Upper lobe of right lung (tissue), 1 donor: Measurements from ENCODE around the gene CCDC9. TPM values are rescaled to one million over a fixed set of nuclear protein-coding genes. Genes with fewer than 3 reads are reported as not detected.
A peak's percentile ranks its signal among the peaks of the same experiment; 100 is the strongest.

Source experiments
- ATAC-seq: fragments of 200-7000 bp; cut with Tn5 transposase; one replicate; pipeline ENCODE4 v1.9.1; 2020; ENCODE audit warnings: mild to moderate bottlenecking, moderate library complexity
- DNase-seq: peaks from one replicate; pipeline ENCODE4 v3.0.0-alpha.2; 2020
- H3K27ac ChIP-seq: fragments of 200-600 bp; one replicate; pipeline ENCODE4 v1.8.0; 2022
- H3K27me3 ChIP-seq: fragments of 200-600 bp; one replicate; pipeline ENCODE4 v1.8.0; 2022; ENCODE audit warnings: mild to moderate bottlenecking
- H3K36me3 ChIP-seq: fragments of 200-600 bp; one replicate; pipeline ENCODE4 v1.8.0; 2022
- H3K4me1 ChIP-seq: fragments of 200-600 bp; one replicate; pipeline ENCODE4 v1.8.0; 2022
- H3K4me3 ChIP-seq: fragments of 200-600 bp; one replicate; pipeline ENCODE4 v1.8.0; 2022; ENCODE audit warnings: mild to moderate bottlenecking
- H3K9me3 ChIP-seq: fragments of 200-600 bp; one replicate; pipeline ENCODE4 v1.8.0; 2022
- CTCF ChIP-seq: fragments of 200-600 bp; IDR thresholded peaks from one replicate; pipeline ENCODE4 v1.8.0; 2022; ENCODE audit warnings: antibody characterized with exemption
- intact Hi-C: fragments of 100-400 bp; cut with DNase I; formaldehyde crosslinking; loops from one replicate; pipeline ENCODE4 v1.11.0; 2022
- total RNA-seq: library from RNA; stranded (reverse); fragmentation: NEBNext Ultra II Directional; extraction: Animal tissue kit (Norgen Biotek cat#: 25700); gene quantifications from one replicate; pipeline ENCODE4 v1.2.1, GENCODE V29; 2021
- donor health status: DM: no; HTN: yes; CAD: no; lungs with severe emphysema.

CCDC9 gene
- total RNA-seq, 1 donor from 2014 or later, result 36.1 TPM

GRCh38 chr19:47228168-47228936 is 28.0 kb upstream of the CCDC9 start:
- no peaks in the 10 kb centered on the region for H3K9me3 ChIP-seq
- peak; percentile 84 for DNase-seq
- H3K4me3 ChIP-seq, result peak overlapping the region; percentile 97
- no peak for TF ChIP-seq CTCF
- no peaks in the 10 kb centered on the region for H3K27me3 ChIP-seq
- peaks cover 29% of the 10 kb centered on the region for H3K4me1 ChIP-seq
- H3K27ac ChIP-seq, result peak overlapping the region; percentile 99
- peaks cover 12% of the 10 kb centered on the region for H3K36me3 ChIP-seq
- intact Hi-C loops, result no loop called here
- ATAC-seq, result peak; percentile 3

DNA sequence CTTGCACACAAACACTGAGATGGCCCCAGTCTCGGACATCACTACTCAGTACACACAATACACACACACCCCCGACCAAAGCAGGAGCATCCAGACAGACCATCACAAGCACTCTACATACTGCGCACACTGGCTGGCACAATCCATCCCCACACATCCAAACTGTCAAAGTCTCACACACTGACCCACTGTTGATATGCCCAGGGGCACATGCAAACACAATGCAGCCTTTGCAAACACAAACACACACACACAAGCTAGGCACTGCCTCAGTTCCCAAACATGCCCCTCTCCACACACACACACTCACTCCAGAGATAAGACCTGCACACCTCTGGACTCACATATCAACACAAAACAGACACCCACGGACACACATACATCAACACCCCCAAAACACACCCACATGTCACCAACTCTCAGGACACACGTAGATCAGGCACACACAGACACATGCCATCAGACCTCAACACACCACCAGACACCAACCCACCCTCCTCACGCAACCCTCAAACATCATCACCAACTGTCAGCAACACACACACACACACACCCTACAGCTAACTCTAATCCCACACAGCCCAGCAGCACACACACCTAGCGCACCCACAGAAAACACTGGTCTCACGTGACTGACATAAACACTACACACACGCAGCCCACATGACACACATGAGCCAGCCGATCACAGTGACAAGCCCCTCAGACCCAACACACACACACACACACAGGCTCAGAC is 27.2 kb upstream of the CCDC9 start:
- Histone ChIP-seq H3K27me3 (no peaks in the 10 kb centered on the region), H3K4me3 (peak overlapping the region; percentile 97), H3K27ac (peak overlapping the region; percentile 99), H3K9me3 (no peaks in the 10 kb centered on the region), H3K36me3 (peaks cover 5% of the 10 kb centered on the region), H3K4me1 (peaks cover 29% of the 10 kb centered on the region)
- DNase-seq (peak; percentile 67), ATAC-seq (no peak)
- intact Hi-C loops, result no loop called here
- no peak for TF ChIP-seq CTCF

- DNase-seq, result no peak
- no peak for ATAC-seq
- TF ChIP-seq CTCF, result no peak
- no peaks in the 10 kb centered on the region for H3K9me3 ChIP-seq
- peaks cover 5% of the 10 kb centered on the region for H3K36me3 ChIP-seq
- H3K4me3 ChIP-seq, result peak overlapping the region; percentile 97
- peaks cover 29% of the 10 kb centered on the region for H3K4me1 ChIP-seq
- intact Hi-C loops, result no loop called here
- H3K27me3 ChIP-seq, result no peaks in the 10 kb centered on the region
- H3K27ac ChIP-seq, result peak overlapping the region; percentile 86
Observed at GRCh38 chr19:47229676-47230053, 26.7 kb upstream of the CCDC9 start.

GRCh38 chr19:47230054-47230920 is 26.0 kb upstream of the CCDC9 start:
- no peaks in the 10 kb centered on the region for H3K27me3 ChIP-seq
- H3K4me3 ChIP-seq, result peak overlapping the region; percentile 97
- H3K4me1 ChIP-seq, result peaks cover 29% of the 10 kb centered on the region
- intact Hi-C loops, result no loop called here
- ATAC-seq (peak; percentile 4), DNase-seq (peak; percentile 91)
- peaks cover 4% of the 10 kb centered on the region for H3K36me3 ChIP-seq
- H3K27ac ChIP-seq, result peak overlapping the region; percentile 86
- no peaks in the 10 kb centered on the region for H3K9me3 ChIP-seq
- peak; percentile 82 for TF ChIP-seq CTCF

DNA sequence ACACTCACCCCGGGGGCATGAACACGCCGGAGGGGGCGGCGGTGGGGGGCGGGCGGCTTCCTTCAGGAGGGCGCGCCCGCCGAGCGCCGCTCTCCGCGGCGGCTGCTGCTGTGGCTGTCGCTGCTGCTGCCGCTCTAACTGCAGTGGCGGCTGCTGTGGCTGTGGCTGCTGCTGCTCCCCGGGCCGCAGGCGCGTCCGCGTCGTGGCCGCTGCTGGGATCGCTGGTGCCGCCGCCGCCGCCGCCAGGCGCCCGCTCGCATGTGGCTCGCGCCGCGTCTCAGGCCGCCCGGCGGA is 25.5 kb upstream of the CCDC9 start, which contains the start of gene BBC3:
Gene BBC3, minus strand, starts transcription at position 279 of the 294 bp plus-strand sequence. CDS start 2,768 bp downstream, outside the sequence.
- no peaks in the 10 kb centered on the region for H3K27me3 ChIP-seq
- no peaks in the 10 kb centered on the region for H3K36me3 ChIP-seq
- peak within 1 kb of the TSS; percentile 97 for H3K4me3 ChIP-seq
- peak within 1 kb of the TSS; percentile 86 for H3K27ac ChIP-seq
- H3K4me1 ChIP-seq, result peaks cover 23% of the 10 kb centered on the region
- TF ChIP-seq CTCF, result no peak
- no peak for ATAC-seq
- H3K9me3 ChIP-seq, result no peaks in the 10 kb centered on the region
- no peak for DNase-seq
- intact Hi-C loops, result no loop called here
